Thyroid gland (tissue), 4 donors: ENCODE results near the gene SYDE1. TPM values are rescaled to one million over a fixed set of nuclear protein-coding genes. Genes with fewer than 3 reads are reported as not detected.

Experiments used
- DNase-seq, 2 donors: peaks; one replicate each; pipeline ENCODE4 v3.0.0-alpha.2; 2019
- H3K27ac ChIP-seq, 3 donors: fragments of 200-600 bp; sonication (generic); 1 replicate in 2 of 3; 2 replicates in 1 of 3; pipeline ENCODE4 v1.5.1; 2016 to 2019; ENCODE audit warnings: mild to moderate bottlenecking in 1 of 3, moderate library complexity in 1 of 3
- H3K27me3 ChIP-seq: fragments of 200-600 bp; sonication (generic); one replicate; pipeline ENCODE4 v1.5.1; 2019
- H3K36me3 ChIP-seq, 2 donors: fragments of 200-600 bp; sonication (generic); one replicate each; pipeline ENCODE4 v1.5.1; 2016 to 2019
- H3K4me1 ChIP-seq, 2 donors: fragments of 200-600 bp; sonication (generic); one replicate each; pipeline ENCODE4 v1.5.1; 2017 to 2019
- H3K4me3 ChIP-seq, 3 donors: fragments of 200-600 bp; sonication (generic); replicated peaks in 1 of 3; 1 replicate in 2 of 3; 2 replicates in 1 of 3; pipeline ENCODE4 v1.5.1; 2016; ENCODE audit warnings: mild to moderate bottlenecking in 1 of 3
- H3K9me3 ChIP-seq: fragments of 200-600 bp; sonication (generic); one replicate; pipeline ENCODE4 v1.5.1; 2017
- POLR2A ChIP-seq, 2 donors: fragments of 450-650 bp; IDR thresholded peaks; one replicate each; pipeline ENCODE4 v1.6.1; 2017; ENCODE audit warnings: antibody characterized with exemption in 2 of 2, mild to moderate bottlenecking in 2 of 2, moderate library complexity in 1 of 2
- WGBS, 2 donors: methylation state at CpG; one replicate each; pipeline ENCODE4 v1.1.5; 2017; 5-methylcytosine and 5-hydroxymethylcytosine counted together
- intact Hi-C: fragments of 100-400 bp; cut with DNase I; formaldehyde crosslinking; loops from one replicate; pipeline ENCODE4 v1.15.1; 2023
- total RNA-seq, 4 donors: library from RNA; depleted of rRNA; stranded (reverse); fragments of >200 nt; gene quantifications; one replicate each; pipeline ENCODE4 v1.2.3, GENCODE V29; 2016
- TF ChIP-seq, protein P1 (sequence below), 6 experiments: fragments of 200-600 bp in 3 of 6; fragments of 450-650 bp in 3 of 6; sonication (generic) in 3 of 6; IDR thresholded peaks; one replicate each; pipeline ENCODE4 v1.5.1; 2016 to 2019; ENCODE audit warnings: antibody characterized with exemption in 6 of 6, mild to moderate bottlenecking in 2 of 6, inconsistent platforms in 1 of 6, moderate library complexity in 1 of 6

SYDE1 gene
- total RNA-seq, 4 donors from 2014 or later, result 12.6 to 17.9 (median 15.5) TPM

GRCh38 chr19:15125232-15126067 is 18.2 kb downstream of the SYDE1 start:
- peaks cover 6 to 8% of the 10 kb centered on the region in 2 donors for H3K36me3 ChIP-seq
- TF ChIP-seq POLR2A (IDR thresholded peaks at IDR 0.05), result peak in 1 of 2 donors; percentile 61
- TF ChIP-seq, protein P1, sequence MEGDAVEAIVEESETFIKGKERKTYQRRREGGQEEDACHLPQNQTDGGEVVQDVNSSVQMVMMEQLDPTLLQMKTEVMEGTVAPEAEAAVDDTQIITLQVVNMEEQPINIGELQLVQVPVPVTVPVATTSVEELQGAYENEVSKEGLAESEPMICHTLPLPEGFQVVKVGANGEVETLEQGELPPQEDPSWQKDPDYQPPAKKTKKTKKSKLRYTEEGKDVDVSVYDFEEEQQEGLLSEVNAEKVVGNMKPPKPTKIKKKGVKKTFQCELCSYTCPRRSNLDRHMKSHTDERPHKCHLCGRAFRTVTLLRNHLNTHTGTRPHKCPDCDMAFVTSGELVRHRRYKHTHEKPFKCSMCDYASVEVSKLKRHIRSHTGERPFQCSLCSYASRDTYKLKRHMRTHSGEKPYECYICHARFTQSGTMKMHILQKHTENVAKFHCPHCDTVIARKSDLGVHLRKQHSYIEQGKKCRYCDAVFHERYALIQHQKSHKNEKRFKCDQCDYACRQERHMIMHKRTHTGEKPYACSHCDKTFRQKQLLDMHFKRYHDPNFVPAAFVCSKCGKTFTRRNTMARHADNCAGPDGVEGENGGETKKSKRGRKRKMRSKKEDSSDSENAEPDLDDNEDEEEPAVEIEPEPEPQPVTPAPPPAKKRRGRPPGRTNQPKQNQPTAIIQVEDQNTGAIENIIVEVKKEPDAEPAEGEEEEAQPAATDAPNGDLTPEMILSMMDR (IDR thresholded peaks at IDR 0.05), result peak in 2 of 6 experiments; percentile 6 to 38
- peak overlapping the region; percentile 84 to 95 (median 87) for H3K27ac ChIP-seq
- peak overlapping the region; percentile 35 to 77 (median 58) for H3K4me3 ChIP-seq
- H3K9me3 ChIP-seq, result no peaks in the 10 kb centered on the region
- DNase-seq, result peak; percentile 99
- H3K4me1 ChIP-seq, result peaks cover 17 to 18% of the 10 kb centered on the region in 2 donors
- intact Hi-C loops, result no loop called here
- no peaks in the 10 kb centered on the region for H3K27me3 ChIP-seq
- WGBS, 2 donors, result 0% methylated on average over 31 to 34 of the region's 61 CpGs

DNA sequence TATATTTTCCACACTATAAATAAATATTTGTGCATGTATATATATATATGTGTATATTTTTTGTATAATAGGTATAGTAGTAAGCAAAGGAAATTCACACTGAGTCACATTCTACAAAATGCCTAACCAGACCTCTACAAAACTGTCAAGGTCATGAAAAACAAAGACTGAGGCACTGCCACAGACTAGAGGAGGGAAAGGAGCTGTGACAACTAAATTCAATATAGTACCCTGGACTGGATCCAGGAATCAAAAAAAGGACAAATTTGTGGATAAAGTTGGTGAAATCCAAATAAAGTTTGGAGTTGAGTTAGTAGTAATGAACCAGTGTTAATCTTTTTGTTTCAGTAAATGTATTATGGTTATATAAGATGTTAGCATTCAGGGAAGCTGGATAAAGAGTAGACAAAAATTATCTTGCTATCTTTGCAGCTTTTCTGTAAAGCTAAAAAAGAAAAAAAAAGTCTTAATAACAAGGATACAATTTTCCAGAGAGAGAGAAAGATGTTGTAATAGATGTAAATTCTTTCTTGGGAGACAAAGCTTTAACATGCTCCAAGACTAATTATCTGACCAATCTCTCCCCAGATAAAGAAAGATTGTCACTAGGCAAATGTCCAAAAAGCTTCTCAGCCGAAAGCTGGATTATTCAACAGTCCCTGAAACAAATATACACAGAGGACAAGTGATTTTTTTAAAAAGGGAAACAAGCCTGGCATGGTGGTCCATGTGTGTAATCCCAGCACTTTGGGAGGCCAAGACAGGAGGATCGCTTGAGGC is 19.1 kb downstream of the SYDE1 start:
- no peak for TF ChIP-seq POLR2A (IDR thresholded peaks at IDR 0.05)
- TF ChIP-seq, protein P1 (IDR thresholded peaks at IDR 0.05), result no peak
- intact Hi-C loops, result no loop called here
- H3K4me1 ChIP-seq, result peaks cover 17 to 18% of the 10 kb centered on the region in 2 donors
- peaks cover 0 to 7% of the 10 kb centered on the region in 2 donors for H3K36me3 ChIP-seq
- no peak for DNase-seq
- peak overlapping the region in 2 of 3 donors; percentile 35 to 77 for H3K4me3 ChIP-seq
- H3K27me3 ChIP-seq, result no peaks in the 10 kb centered on the region
- no peaks in the 10 kb centered on the region for H3K9me3 ChIP-seq
- 56 to 65% methylated on average over 2 of the region's 2 CpGs for WGBS, 2 donors
- peak overlapping the region in 2 of 3 donors; percentile 68 to 95 for H3K27ac ChIP-seq

- no peak for DNase-seq
- 77 to 78% methylated on average over 6 of the region's 6 CpGs for WGBS, 2 donors
- Histone ChIP-seq H3K4me1 (peaks cover 16 to 18% of the 10 kb centered on the region in 2 donors), H3K4me3 (no peak overlapping the region), H3K36me3 (no peaks in the 10 kb centered on the region), H3K27ac (no peak overlapping the region), H3K9me3 (no peaks in the 10 kb centered on the region), H3K27me3 (no peaks in the 10 kb centered on the region)
- TF ChIP-seq POLR2A (IDR thresholded peaks at IDR 0.05), result no peak
- TF ChIP-seq, protein P1 (IDR thresholded peaks at IDR 0.05), result no peak
- intact Hi-C loops, result no loop called here
Measured at GRCh38 chr19:15128162-15128770, 21.1 kb downstream of the SYDE1 start.

GRCh38 chr19:15129856-15130585 is 22.8 kb downstream of the SYDE1 start:
- WGBS, 2 donors, result 54 to 55% methylated on average over 16 of the region's 16 CpGs
- intact Hi-C loops, result no loop called here

More at GRCh38 chr19:15129856-15130585, 22.8 kb downstream of the SYDE1 start:
- no peak for TF ChIP-seq POLR2A (IDR thresholded peaks at IDR 0.05)
- TF ChIP-seq, protein P1 (IDR thresholded peaks at IDR 0.05), result no peak
- Histone ChIP-seq H3K4me3 (no peak overlapping the region), H3K9me3 (no peaks in the 10 kb centered on the region), H3K36me3 (no peaks in the 10 kb centered on the region), H3K4me1 (peaks cover 0 to under 1% of the 10 kb centered on the region in 2 donors), H3K27ac (no peak overlapping the region), H3K27me3 (no peaks in the 10 kb centered on the region)
- no peak for DNase-seq
